Lung (tissue), 12 donors: Measurements from ENCODE around the gene RALY. TPM values are rescaled to one million over a fixed set of nuclear protein-coding genes. Genes with fewer than 3 reads are reported as not detected.

Source experiments
- ATAC-seq: fragments of 200-7000 bp; cut with Tn5 transposase; one replicate; pipeline ENCODE4 v1.9.1; 2020; ENCODE audit warnings: moderate number of reproducible peaks; ENCODE audit not compliant: insufficient read depth, low FRiP score
- DNase-seq, 3 donors: peaks; one replicate each; pipeline ENCODE4 v3.0.0-alpha.2; 2013 to 2017
- H3K27ac ChIP-seq, 2 donors: one replicate each; pipeline ENCODE4 v1.5.1; 2013; ENCODE audit warnings: mild to moderate bottlenecking in 2 of 2, moderate library complexity in 2 of 2, control low read depth in 1 of 2, inconsistent platforms in 1 of 2, low read depth in 1 of 2, low read length in 1 of 2
- H3K27me3 ChIP-seq, 3 donors: one replicate each; pipeline ENCODE4 v1.5.1; 2013; ENCODE audit warnings: low read length in 2 of 3; ENCODE audit not compliant: control insufficient read depth in 3 of 3, insufficient read depth in 3 of 3
- H3K36me3 ChIP-seq, 4 donors: one replicate each; pipeline ENCODE4 v1.5.1; 2013; ENCODE audit warnings: low read length in 4 of 4, mild to moderate bottlenecking in 1 of 4, moderate library complexity in 1 of 4; ENCODE audit not compliant: control insufficient read depth in 4 of 4, insufficient read depth in 4 of 4
- H3K4me1 ChIP-seq, 5 donors: one replicate each; pipeline ENCODE4 v1.5.1; 2013; ENCODE audit warnings: low read length in 5 of 5, mild to moderate bottlenecking in 2 of 5, moderate library complexity in 1 of 5; ENCODE audit not compliant: control insufficient read depth in 5 of 5, insufficient read depth in 5 of 5
- H3K4me3 ChIP-seq: one replicate; pipeline ENCODE4 v1.5.1; 2013; ENCODE audit warnings: mild to moderate bottlenecking, control low read depth, moderate library complexity
- H3K9ac ChIP-seq, 2 donors: one replicate each; pipeline ENCODE4 v1.5.1; 2013; ENCODE audit warnings: low read length in 2 of 2, control low read depth in 1 of 2; ENCODE audit not compliant: insufficient read depth in 1 of 2
- H3K9me3 ChIP-seq, 4 donors: one replicate each; pipeline ENCODE4 v1.5.1; 2013; ENCODE audit warnings: low read length in 3 of 4, mild to moderate bottlenecking in 1 of 4, moderate library complexity in 1 of 4; ENCODE audit not compliant: control insufficient read depth in 4 of 4, insufficient read depth in 3 of 4
- WGBS, 2 donors: extraction: QIAGEN DNeasy Blood & Tissue Kit; methylation state at CpG; one replicate each; pipeline ENCODE4 v1.1.7; 2013; 5-methylcytosine and 5-hydroxymethylcytosine counted together
- polyA plus RNA-seq, 2 donors: library from polyadenylated mRNA; stranded (reverse); fragments of 200-250 nt; gene quantifications; one replicate each; pipeline ENCODE4 v1.2.1, GENCODE V29; 2013
- total RNA-seq, 2 donors: library from RNA; depleted of rRNA in 1 of 2; stranded (reverse); fragments of >200 nt in 1 of 2; gene quantifications; one replicate each; pipeline ENCODE4 v1.2.1, GENCODE V29; 2014 to 2021
- TF ChIP-seq, protein P1 (sequence below): IDR thresholded peaks from 2 replicates; pipeline ENCODE4 v1.5.1; 2012; ENCODE audit warnings: mild to moderate bottlenecking; ENCODE audit errors: control extremely low read depth, extremely low read depth
- donor health status: control.
- donor health status: control.
- donor health status: Bipolar disorder and iron deficiency.
- donor health status: healthy.
- donor health status: DM: yes; HTN: yes; CAD: no.

The RALY gene
- total and polyA plus RNA-seq, 4 donors: 135 to 157 (median 145) TPM

DNA sequence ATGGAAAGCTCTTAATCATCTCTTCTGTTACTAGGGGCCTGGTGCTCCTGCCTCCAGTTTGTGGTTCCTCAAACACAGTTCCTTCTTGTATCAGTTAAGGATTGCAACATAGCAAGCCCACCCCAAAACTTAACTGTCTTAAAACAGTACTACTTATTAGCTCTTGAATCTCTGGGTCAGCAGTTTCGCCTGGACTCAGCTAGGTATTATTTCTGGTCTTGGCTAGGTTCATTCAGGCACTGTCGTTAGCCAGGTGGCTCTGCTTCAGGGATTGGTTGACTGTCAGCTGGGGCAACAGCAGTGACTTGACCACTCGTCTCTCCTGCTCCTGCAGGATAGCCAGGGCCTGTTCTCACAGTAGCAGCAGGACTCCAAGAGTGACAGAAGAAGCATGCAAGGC, 30.0 kb upstream of the RALY start:
- 29 to 65% methylated on average over 3 of the region's 3 CpGs for WGBS, 2 donors
- DNase-seq (no peak), ATAC-seq (no peak)
- H3K4me1 ChIP-seq: peaks cover 0 to 6% (median 0%) of the 10 kb centered on the region in 5 donors
- no peaks in the 10 kb centered on the region for H3K36me3 ChIP-seq
- H3K27ac ChIP-seq: no peak overlapping the region
- H3K27me3 ChIP-seq: no peaks in the 10 kb centered on the region
- TF ChIP-seq, protein P1, sequence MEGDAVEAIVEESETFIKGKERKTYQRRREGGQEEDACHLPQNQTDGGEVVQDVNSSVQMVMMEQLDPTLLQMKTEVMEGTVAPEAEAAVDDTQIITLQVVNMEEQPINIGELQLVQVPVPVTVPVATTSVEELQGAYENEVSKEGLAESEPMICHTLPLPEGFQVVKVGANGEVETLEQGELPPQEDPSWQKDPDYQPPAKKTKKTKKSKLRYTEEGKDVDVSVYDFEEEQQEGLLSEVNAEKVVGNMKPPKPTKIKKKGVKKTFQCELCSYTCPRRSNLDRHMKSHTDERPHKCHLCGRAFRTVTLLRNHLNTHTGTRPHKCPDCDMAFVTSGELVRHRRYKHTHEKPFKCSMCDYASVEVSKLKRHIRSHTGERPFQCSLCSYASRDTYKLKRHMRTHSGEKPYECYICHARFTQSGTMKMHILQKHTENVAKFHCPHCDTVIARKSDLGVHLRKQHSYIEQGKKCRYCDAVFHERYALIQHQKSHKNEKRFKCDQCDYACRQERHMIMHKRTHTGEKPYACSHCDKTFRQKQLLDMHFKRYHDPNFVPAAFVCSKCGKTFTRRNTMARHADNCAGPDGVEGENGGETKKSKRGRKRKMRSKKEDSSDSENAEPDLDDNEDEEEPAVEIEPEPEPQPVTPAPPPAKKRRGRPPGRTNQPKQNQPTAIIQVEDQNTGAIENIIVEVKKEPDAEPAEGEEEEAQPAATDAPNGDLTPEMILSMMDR: no peak
- H3K9me3 ChIP-seq: no peaks in the 10 kb centered on the region
- no peak overlapping the region for H3K4me3 ChIP-seq
- no peak overlapping the region for H3K9ac ChIP-seq

DNA sequence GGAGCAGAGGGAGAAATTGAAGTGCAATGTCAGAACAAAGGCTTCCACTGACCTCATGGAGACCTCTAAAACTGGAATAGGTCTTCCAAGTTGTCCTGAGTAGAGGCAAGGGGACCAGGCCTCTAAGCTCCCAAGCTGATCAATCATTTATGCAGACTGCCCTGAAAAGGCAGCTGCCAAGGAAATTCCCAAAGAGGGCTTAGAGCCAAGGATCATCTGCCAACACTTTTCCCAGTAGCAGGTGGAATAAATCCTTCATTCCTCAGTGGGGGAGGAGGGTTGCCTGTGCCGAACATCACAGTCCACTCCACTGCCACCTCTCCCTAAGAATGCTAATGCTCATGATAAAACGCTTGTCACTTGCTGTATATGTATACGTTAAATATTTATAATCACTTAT, 29.3 kb upstream of the RALY start:
- H3K9me3 ChIP-seq: no peaks in the 10 kb centered on the region
- ATAC-seq (no peak), DNase-seq (peak in 2 of 3 donors; percentile 21 to 22)
- no peaks in the 10 kb centered on the region for H3K36me3 ChIP-seq
- H3K27ac ChIP-seq: no peak overlapping the region
- no peaks in the 10 kb centered on the region for H3K27me3 ChIP-seq
- TF ChIP-seq, protein P1: no peak
- H3K4me1 ChIP-seq: peaks cover 0 to 6% (median 0%) of the 10 kb centered on the region in 5 donors
- 80 to 83% methylated on average over 3 of the region's 3 CpGs for WGBS, 2 donors
- H3K4me3 ChIP-seq: no peak overlapping the region
- no peak overlapping the region for H3K9ac ChIP-seq

DNA sequence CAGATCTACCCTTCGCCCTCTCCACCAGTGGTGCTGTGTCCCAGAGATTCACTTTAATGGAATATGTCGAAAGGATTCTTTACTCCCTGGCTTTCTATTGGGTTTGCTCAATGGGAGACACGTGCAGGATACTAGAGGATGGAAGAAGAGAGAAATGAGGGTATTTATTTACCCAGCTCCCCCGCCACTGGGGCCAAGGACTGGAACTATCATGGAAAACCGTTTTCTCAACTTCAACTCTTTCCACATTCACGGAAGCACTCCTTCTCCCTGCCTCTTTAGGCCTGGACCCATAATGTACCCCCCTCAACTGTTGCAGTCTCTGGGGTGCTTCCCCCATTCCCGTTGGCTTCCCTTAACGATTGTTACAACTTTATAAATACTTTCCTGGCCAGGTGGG, 26.6 kb upstream of the RALY start:
- H3K36me3 ChIP-seq: no peaks in the 10 kb centered on the region
- no peaks in the 10 kb centered on the region for H3K27me3 ChIP-seq
- TF ChIP-seq, protein P1: no peak
- 92 to 94% methylated on average over 8 of the region's 8 CpGs for WGBS, 2 donors
- H3K4me3 ChIP-seq: no peak overlapping the region
- ATAC-seq: no peak
- H3K9me3 ChIP-seq: no peaks in the 10 kb centered on the region
- H3K27ac ChIP-seq: no peak overlapping the region
- H3K4me1 ChIP-seq: peaks cover 0 to 6% (median 0%) of the 10 kb centered on the region in 5 donors
- no peak for DNase-seq
- H3K9ac ChIP-seq: no peak overlapping the region

DNA sequence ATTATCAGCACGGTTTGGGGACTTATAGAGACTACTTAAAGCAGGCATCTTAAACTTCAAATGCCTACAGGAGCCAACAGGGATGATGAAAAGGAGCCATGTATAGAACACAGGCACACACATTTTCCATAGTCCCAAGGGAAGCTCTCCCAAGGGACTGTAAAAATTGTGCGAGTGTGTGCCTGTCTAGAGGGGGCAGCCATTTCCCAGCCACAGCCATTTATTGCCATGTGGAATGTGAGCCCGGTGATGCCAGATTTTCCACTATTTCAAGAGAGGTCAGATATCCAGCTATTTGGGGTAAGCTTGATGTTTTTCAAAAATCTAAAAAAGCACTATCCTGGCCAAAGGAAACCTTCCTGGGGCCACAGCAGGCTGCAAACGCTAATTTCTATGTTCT, 24.1 kb upstream of the RALY start:
- no peak overlapping the region for H3K4me3 ChIP-seq
- H3K27ac ChIP-seq: no peak overlapping the region
- TF ChIP-seq, protein P1: no peak
- no peak overlapping the region for H3K9ac ChIP-seq
- H3K27me3 ChIP-seq: no peaks in the 10 kb centered on the region
- no peaks in the 10 kb centered on the region for H3K9me3 ChIP-seq
- DNase-seq: no peak
- no peak for ATAC-seq
- H3K4me1 ChIP-seq: peaks cover 0 to 2% (median 0%) of the 10 kb centered on the region in 5 donors
- WGBS, 2 donors: 81 to 87% methylated on average over 4 of the region's 4 CpGs
- no peaks in the 10 kb centered on the region for H3K36me3 ChIP-seq
